ENCODE measurements around the gene WFIKKN1.

Gene WFIKKN1

GRCh38 chr16:630815-631405, at the start of gene WFIKKN1:
TSS of gene WFIKKN1 (plus strand) at chr16:630985. CDS start at chr16:631254, 269 bp downstream.
- DNase-seq: no peak

GRCh38 chr16:582218-582613, 48.6 kb upstream of the WFIKKN1 start:
- DNase-seq: no peak

GRCh38 chr16:582614-583331, 48.0 kb upstream of the WFIKKN1 start:
- peak; percentile 17 for DNase-seq

- no peak for DNase-seq
Observed at GRCh38 chr16:583470-583814, 47.3 kb upstream of the WFIKKN1 start.

- DNase-seq: peak; percentile 29
Observed at GRCh38 chr16:583815-584591, 46.8 kb upstream of the WFIKKN1 start.

GRCh38 chr16:585351-585750, 45.4 kb upstream of the WFIKKN1 start:
- DNase-seq: peak; percentile 33

GRCh38 chr16:586047-586644, 44.6 kb upstream of the WFIKKN1 start:
- peak; percentile 32 for DNase-seq

GRCh38 chr16:586645-587590, 43.9 kb upstream of the WFIKKN1 start:
- DNase-seq: peak; percentile 28

- DNase-seq: peak; percentile 63
Observed at GRCh38 chr16:588639-588888, 42.2 kb upstream of the WFIKKN1 start.

- DNase-seq: peak; percentile 98
Observed at GRCh38 chr16:588889-589657, 41.7 kb upstream of the WFIKKN1 start.

GRCh38 chr16:589658-590187, 41.1 kb upstream of the WFIKKN1 start, which contains the start of gene RAB40C:
TSS of gene RAB40C (plus strand) at chr16:590066. CDS start at chr16:590292, 226 bp downstream.
- peak; percentile 99 for DNase-seq

GRCh38 chr16:590188-590814, 40.5 kb upstream of the WFIKKN1 start:
- no peak for DNase-seq

GRCh38 chr16:590815-591200, 40.0 kb upstream of the WFIKKN1 start:
- no peak for DNase-seq

- no peak for DNase-seq
Observed at GRCh38 chr16:591231-591630, 39.6 kb upstream of the WFIKKN1 start.

- DNase-seq: no peak
Observed at GRCh38 chr16:591892-592517, 38.8 kb upstream of the WFIKKN1 start.

GRCh38 chr16:592518-593306, 38.1 kb upstream of the WFIKKN1 start:
- no peak for DNase-seq

GRCh38 chr16:593406-593805, 37.4 kb upstream of the WFIKKN1 start:
- no peak for DNase-seq

- no peak for DNase-seq
Observed at GRCh38 chr16:593807-594206, 37.0 kb upstream of the WFIKKN1 start.

- DNase-seq: no peak
Observed at GRCh38 chr16:595094-595528, 35.7 kb upstream of the WFIKKN1 start.
